ENCODE data around the gene CMPK1.
A peak's percentile ranks its signal among the peaks of the same experiment; 100 is the strongest.
"Not testable (repeated sequence)": the region's sequence is repeated elsewhere in the genome, so short reads cannot be mapped to it uniquely, and the experiment has no call there.

The CMPK1 gene

DNA sequence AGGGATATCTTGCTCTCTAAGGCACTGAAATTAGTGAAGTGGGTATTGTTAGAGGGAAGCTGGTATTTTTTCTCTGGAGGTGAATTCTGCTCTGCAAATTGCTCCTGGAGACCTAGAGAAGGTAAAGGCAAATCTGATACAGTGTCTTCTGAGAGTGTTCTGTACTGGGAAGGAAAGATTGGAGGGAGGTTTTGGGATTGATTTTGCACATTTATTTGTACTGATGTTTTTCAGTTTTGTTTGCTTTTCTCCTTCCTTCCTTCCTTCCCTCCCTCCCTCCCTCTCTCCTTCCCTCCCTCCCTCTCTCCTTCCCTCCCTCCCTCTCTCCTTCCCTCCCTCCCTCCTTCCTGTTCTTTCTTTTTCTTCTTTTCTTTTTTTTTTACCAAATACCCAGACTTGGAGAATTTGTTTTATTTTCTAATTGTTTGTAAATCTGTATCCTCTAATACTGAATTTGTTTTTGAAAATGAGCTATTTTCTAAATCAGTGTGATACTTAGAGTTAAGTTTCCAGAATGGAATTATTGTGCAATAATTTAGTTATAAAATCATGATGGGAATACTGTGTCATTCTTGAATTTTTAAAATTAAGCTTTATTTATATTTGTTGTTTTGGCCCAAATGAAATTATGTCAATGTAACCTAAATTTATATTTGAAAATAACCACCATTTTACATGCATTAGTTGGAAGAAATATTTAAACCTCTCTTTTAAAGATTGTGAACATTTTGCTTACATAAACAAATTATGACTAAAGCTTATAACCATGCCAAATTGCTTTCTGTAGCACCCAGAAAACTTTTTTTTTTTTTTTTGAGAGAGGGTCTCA, 4.9 kb downstream of the CMPK1 start:
- DNase-seq, result no peak

DNA sequence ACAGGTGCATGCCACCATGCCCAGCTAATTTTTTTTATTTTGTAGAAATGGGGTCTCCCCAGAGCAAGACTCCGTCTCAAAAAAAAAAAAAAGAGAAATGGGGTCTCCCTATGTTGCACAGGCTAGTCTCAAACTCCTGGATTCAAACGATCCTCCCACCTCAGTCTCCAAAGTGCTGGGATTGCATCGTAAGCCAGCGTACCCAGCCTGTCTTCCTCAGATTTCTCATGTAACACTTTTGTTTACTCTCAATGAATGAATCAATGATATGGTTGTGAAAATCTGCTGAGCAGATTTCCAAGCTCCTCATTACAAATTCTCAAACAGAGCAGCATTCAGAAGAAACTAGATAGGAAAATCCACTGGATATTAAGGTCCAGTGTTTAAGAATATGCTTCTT, 6.6 kb downstream of the CMPK1 start:
- DNase-seq, result no peak

DNA sequence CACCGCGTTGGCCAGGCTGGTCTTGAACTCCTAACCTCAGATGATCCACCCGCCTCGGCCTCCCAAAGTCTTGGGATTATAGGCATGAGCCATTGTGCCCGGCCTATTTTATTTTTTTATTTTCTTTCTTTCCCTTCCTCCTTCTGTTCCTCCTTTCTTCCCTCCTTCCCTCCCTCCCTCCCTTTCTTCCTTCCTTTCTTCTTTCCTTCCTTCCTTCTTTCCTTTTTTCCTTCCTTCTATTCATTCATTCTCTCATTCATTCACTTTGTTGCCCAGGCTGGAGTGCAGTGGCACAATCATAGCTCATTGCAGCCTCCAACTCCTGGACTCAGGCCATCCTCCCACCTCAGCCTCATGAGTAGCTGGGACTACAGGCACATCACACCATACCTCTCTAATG, 13.4 kb downstream of the CMPK1 start:
- DNase-seq, result not testable (repeated sequence)

DNA sequence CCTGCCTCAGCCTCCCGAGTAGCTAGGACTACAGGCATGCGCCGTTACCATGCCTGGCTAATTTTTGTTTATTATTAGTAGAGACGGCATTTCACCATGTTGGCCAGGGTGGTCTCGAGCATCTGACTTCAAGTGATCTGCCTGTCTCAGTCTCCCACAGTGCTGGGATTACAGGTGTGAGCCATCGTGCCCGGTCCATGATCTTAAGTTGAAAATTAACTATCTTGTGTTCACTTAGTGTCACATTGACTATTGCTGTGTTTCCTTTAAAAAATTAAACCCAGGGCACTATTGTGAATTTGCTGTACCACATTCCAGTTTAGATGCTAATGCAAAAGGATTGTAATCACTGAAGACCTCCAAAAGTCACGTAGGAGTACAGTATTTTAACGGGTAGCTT, 14.1 kb downstream of the CMPK1 start:
- DNase-seq, result no peak

DNA sequence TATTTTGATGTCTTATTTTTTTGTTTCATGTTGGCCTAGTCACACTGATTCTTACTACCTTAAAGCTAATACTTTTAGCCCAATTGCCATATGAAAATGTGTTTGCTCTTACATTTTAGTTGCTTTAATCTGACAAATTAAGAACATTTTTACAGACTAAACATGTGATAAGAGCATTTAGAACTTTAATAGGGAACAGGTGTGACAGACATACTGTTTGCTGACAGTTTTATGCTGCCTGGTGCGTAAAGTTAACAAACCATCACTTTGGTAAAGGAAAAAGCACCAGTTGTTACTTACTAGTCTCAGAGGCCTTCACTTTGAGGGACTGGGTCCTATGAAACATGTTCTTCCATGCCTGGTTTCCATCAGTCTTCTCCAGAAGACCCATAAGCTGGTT, 14.7 kb downstream of the CMPK1 start:
- no peak for DNase-seq

DNA sequence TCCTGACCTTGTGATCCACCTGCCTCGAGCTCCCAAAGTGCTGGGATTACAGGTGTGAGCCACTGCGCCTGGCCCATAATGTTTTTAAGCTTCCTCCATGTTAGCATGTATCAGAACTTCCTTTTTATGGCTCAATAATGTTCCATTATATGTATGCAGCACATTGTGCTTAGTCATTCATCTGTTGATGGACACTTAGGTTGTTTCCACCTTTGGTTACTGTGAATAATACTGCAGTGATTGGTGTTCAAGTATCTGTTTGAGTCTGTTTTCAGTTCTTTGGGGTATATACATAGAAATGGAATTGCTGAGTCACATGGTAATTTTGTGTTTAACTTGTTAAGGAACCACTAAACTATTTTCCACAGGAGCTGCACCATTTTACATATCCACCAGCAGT, 17.7 kb downstream of the CMPK1 start:
- DNase-seq, result no peak

DNA sequence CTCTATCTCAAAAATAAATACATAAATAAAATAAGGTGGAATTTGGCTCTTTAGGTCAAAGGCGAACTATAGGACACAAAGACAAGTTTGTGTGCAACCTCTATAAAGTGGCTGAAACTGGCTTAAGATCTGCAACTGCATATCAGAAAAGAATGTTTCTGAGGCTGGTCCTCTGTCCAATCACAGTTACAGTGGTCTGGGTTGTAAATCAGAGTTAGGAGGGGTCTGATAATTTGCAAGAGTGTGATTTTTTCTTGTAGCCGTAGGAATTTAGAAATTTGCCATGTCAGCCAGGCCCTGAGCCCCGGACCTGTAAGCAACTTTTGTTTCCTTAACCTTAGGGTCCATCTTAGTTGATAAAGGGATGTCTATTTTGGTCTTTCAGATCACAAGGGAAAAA, 27.8 kb downstream of the CMPK1 start:
- DNase-seq, result no peak

DNA sequence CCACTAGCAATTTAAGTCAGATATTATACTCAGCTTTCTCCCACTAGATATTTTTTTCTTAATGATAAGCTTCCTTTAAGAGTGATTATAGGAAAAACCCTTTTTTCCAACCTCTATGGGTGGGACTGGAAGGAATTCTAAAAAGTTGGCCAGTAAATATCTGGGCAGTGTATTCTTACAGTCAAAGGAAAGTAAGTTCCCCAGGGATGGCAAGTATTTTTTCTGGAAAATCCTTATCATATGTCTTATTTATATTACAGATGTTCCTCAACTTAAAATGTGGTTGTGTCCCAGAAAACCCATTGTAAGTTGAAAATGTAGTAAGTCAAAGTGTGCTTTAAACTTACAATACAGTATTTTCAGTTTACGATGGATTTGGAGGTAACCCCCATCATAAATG, 29.2 kb downstream of the CMPK1 start:
- DNase-seq, result no peak

DNA sequence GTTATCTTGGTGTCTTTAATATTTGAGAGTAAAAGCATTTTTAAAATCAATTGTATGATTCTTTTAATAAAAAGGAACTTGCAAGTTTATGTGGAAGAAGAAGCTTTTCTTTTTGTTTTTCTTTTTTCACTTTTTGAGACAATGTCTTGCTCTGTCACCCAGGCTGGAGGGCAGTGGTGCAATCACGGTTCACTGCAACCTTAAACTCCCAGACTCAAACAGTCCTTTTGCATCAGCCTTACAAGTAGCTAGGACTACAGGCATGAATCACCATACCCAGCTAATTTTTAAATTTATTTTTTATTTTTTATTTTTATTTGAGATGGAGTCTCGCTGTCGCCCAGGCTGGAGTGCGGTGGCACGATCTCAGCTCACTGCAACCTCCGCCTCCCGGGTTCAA, 34.1 kb downstream of the CMPK1 start:
- no peak for DNase-seq

DNA sequence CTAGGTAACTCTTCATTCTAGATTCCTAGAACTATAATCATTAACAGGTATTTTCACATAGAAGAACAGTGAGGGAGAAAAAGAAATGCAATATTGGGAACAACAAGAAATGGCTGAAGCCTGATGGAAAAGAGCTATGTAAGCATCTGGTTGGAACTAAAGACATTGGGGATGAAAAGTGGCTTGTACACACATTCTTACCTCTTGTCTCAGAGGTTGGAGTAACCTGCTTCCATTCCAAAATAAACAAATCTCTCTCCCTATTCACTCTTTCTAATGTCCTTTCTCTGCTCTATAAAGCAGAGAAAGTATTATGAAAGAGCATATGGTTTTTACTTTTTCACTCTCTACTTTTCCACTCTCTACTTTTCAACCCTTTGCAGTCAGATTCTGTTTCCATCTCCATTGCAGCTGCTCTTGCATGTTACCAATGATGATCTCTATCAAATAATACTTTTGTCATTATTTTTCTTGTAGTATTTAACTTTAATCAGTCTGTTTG, 37.5 kb downstream of the CMPK1 start:
- DNase-seq, result no peak

DNA sequence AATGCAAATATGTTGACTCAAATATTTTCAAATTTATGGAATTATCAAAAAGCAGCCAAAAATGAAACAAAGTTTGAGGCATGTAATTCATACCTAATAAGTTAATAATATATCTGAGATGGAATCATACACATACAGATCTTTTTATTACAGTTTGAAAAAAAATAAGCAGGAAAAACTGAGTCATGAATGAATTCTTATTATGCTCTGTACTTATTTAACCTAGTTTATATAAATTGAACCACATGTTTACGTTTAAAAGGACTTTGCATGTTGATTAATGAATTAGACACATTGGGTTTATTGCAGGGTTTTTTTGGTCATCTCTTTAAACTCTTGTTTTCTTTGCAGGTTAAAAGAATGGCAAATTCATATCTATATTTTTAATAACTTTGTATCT, 40.9 kb downstream of the CMPK1 start:
- DNase-seq, result no peak

DNA sequence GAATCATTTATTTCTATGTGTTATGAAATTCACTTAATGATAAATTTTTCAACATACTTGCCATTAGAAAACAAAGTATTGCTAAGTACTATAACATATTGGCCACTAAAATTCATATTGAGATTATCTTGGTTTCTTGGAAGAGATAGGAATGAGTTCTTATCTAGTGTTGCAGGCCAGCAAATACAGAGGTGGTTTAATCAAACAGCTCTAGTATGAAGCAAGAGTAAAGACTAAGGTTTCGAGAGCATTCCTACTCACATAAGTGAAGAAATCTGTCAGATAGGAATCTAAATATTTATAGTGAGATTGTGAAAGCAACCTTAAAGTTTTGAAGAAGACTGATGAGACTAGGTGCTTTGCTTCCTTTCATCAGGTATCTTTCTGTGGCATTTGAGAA, 44.6 kb downstream of the CMPK1 start:
- DNase-seq, result no peak

DNA sequence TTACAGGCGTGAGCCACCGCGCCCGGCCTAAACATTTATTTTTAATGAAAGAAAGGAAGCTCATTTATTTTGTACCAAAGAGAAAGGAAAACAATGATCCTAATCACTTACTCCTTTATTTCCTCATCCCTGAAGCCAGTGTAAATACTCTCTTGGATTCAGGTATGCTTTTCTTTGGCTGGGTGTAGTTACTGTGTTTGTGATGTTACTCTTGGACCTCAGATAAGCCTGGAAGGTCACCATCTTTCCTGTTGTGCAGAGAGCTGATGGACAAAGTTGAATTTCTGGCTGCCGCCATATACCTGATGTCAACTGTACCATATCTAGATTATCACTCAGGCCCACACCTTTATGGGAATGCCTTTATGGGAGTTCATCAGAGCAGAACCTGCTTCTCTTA, 47.1 kb downstream of the CMPK1 start:
- DNase-seq, result no peak

DNA sequence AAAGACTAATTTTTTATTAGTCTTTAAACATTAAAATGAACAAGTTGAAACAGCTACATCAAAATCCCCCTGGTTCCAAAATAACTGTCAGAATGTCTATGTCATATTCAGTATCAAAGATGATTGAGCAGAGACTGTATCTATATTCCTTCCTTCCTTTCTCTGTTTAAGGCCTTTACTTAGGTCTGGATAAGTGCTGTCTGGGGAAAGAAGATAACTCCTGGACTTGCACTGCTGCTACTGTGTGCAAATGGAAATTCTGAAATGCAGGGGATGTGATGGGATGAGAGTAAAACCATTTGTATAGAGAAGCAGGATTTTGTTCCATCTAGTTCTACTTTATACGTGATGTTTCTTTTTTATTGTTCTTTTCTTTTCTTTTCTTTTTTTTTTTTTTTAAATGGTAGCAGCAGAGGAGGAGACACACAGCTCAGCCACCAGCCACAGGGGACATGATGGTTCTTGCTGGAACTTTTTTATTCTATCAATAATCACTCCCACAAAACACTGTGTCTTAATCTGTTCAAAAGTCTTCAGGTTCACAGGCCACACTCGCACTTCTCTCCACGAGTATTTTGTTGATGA, 48.9 kb downstream of the CMPK1 start:
- DNase-seq, result no peak

DNA sequence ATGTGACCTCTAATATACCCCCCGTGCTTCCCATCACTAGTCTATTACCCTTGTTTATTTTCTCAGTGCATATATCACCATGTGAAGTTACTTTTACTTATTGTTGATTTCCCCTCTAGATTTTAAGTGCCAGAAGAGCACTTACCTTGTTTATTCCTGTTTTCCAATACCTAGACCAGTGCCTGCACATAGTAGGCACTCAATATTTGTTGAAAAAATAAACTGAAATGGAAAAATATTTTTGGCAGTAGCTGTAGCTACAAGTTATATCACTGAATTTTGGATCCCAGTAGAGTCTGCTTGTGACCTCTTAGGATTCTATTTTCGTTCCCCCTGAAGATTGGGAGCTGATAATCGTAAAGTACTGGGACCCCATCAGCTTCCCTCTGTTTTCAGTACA, 50.5 kb downstream of the CMPK1 start:
- DNase-seq, result no peak

DNA sequence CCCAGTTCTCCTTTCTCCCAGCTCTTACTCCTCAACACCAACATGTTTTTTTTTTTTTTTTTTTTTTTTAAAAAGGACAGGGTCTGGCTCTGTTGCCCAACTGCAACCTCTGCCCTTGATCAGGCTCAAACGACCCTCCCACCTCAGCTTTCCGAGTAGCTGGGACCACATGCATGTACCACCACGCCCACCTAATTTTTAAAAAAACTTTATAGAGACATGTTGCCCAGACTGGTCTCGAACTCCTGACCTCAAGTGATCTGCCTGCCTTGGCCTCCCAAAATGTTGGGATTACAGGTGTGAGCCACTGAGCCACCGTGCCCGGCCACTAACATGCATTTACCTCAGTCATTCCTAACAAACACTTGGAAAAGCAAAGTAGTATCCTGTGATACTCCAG, 51.4 kb downstream of the CMPK1 start:
- no peak for DNase-seq

DNA sequence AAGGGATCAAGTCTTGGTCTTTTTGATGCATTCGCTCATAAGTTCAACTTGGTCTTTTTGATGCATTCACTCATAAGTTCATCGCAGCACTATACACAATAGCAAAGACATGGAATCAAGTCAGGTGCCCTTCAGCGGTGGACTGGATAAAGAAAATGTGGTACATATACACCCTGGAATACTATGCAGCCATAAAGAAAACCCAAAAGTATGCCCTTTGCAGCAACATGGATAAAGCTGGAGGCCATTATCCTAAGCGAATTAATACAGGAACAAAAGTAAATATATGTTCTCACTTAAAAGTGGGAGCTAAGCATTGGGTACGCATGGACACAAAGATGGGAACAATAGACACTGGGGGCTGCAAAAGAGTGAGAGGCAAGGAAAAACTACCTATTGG, 52.7 kb downstream of the CMPK1 start:
- no peak for DNase-seq

DNA sequence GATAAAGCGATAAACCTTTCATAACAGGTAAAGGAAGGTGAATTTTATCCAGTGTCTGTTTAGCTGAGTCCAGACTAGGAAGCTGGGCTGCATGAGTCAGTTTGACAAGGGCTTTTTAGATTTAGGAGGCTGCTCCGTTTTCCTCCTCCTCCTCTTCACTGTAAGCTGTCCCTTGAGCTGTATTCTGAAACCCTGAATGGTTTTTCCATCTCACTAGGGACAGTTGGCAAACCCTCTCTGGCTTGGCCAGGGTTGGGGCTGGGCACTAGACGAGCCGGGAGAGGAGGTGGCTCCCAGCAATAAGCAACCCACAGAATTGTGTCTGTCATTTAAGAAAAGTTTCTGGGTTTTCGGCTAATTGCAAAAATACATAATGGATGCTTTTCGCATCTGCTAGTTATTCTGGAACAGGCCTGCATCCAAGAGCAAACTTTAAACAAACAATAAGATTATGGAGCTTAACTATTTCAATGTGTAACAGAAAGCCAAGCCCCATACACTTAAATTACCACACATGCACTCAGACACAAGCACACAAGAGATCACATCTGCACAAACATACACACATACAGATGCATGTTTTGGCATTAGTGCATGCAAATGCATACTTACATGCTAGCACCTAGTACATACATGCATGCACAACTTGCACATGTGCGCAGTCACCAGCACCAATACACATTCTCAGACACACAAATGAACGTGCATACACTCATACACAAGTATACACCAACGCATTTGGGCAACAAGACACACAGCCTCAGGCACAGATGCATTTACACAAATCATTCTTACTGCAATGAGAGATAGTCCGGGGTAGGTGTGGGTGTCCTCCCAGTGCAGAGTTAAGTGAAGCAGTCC, 54.7 kb downstream of the CMPK1 start:
- DNase-seq, result no peak

DNA sequence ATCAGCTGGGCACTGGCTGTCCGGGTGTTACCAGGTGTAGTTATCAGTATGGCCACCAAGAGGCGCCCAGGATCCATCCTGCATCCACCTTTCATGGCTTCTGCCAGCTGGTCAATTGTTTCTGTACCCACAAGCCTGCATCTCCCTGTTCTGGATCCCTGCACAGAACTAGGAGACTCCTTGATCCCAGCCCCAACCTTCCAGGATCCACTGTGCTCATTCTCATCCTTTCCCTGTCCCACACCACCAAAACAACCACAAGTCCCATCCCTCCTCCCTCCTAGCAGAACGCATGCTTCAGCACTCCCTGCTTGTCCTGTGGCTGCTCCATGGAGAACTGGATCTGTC, 55.3 kb downstream of the CMPK1 start:
- peak; percentile 45 for DNase-seq

DNA sequence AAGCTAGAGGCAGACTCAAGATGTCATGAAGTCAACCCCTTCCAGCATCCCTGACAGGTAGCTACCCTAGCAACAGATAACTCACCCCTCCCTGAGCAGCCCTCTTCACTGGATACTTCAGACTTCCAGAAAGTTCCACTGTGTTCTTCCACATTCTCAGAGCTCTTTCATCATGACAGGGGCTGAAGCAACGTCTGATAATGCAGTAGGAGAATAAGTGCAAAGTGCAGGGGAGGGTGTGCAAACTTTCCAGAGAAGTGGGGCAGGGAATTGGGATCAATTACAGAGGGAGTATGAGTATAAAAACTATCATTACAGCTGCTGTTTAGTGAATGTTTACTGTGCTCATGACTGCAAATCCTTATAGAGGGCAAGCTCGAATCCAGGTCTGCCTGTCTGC, 56.1 kb downstream of the CMPK1 start:
- DNase-seq, result no peak

DNA sequence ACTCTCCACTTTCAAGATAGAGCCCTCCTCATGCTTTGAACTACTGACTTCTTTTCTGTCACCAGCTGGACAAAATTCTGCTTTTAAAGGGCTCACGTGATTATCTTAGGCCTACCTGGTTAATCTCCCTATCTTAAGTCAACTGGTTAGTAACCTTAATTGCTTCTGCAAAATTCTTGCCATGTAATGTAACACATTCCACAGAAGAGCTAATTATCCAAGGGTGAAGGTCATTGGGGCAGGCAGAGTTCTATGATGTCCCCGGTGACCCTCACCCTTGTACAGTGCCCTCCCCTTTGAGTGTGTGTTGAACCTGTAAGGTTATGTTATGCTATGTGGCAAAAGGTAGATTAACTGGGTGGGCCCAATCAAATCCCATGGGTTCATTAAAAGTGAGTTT, 57.3 kb downstream of the CMPK1 start:
- no peak for DNase-seq

DNA sequence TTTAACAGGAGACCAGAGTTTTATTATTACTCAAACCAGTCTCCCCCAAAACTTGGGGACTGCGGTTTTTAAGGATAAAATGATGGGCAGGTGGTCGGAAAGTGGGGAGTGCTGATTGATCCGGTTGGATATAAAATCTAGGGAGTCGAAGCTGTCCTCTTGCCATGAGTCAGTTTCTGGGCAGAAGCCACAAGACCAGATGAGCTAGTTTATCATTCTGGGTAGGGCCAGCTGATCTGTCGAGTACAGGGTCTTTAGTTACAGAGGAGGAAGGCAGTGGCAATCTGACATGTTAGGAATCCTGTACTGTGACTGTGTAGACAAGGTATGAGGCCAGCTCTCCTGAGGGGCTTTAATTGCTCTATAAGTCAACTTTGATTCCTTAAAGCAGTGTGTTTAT, 59.6 kb downstream of the CMPK1 start:
- no peak for DNase-seq

DNA sequence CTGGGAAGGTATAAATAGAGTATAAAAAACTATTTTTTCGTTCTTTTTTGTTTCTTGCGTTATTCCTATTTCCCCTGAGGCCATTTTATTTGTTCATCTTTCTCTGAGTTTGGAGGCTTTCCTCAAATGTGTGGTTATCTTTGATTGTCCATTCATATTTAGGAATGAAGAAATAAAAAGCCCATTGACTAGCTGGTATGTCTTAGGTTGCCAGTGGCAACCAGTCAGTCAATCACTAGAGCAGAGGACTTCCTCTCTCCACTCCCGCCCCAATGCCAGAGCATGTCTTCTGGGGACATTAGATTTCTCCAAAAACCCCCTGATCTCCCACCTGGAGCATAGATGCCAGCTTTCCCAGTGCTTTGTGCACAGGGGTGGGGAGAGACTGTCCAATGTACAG, 61.8 kb downstream of the CMPK1 start:
- no peak for DNase-seq

DNA sequence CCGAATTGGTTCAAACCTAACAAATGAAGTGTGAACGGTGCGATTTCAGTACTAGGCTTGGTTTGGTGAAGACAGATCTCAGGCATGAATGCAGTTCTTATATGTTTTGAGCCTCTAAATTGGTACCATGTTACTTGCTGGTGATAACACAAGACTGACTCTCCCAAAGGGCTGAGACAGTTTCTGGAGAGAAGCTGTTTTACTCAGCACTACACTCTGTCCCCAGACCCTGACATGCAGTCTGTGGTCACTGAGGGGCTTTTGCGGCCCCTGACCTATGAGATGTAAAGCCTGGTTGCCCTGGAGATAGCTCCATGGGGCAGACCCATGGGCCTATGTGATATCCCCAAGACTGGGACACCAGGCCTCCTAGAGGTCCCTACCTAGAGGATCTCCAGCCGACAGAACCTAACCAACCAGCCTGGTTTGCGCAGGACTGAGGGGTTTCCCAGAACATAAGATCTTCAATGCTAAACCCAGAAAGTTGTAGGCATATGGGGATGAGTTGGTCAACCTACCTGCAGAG, 63.1 kb downstream of the CMPK1 start:
- DNase-seq, result no peak
